Measurements from ENCODE around the gene PIK3R4.

Gene PIK3R4

DNA sequence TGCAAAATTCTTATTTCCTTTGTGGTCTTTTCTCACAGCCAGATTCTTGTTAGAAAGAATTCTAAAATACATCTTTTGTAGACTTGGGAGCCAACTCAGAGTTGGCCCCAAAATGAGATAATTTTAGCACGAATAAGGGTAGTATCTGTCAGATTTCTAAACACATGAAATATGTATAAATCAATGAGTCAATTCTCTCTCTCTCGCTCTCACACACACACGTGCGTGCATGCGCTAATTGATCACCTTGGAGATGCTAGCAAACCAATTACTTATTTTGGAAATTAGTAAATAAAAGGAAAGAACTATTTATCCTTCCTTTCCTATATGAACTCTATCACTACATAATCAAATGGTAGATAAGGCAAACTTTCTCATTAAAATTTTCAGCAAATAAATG, 32.9 kb upstream of the PIK3R4 start:
- no peak for TF ChIP-seq CTCF (IDR thresholded peaks at IDR 0.05)

GRCh38 chr3:130779031-130779430, 32.4 kb upstream of the PIK3R4 start:
- no peak for TF ChIP-seq CTCF (IDR thresholded peaks at IDR 0.05)

GRCh38 chr3:130773366-130773765, 26.7 kb upstream of the PIK3R4 start:
- TF ChIP-seq CTCF (IDR thresholded peaks at IDR 0.05) = no peak

DNA sequence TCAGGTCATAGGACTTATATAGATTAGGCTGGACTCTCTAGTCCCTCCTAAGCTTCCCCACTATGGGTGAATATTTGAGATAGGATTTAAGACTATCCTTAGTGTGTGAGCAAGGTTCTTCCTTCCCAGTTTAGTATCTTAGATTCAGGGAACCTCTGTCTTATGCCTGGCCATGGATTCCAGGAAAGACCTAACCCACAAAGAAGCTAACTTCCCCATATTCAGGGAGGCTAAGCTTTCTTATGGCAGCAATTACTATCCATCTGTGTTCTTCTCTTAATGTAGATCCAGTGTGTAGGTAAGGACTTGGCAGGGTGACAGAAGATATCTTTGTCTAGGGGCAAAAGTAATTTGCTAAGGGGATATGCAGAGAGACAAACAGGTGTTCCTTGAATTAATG, 25.5 kb upstream of the PIK3R4 start:
- no peak for TF ChIP-seq CTCF (IDR thresholded peaks at IDR 0.05)

- no peak for TF ChIP-seq CTCF (IDR thresholded peaks at IDR 0.05)
Observed at GRCh38 chr3:130770644-130771043, 24.0 kb upstream of the PIK3R4 start.

GRCh38 chr3:130761730-130762311, 15.2 kb upstream of the PIK3R4 start:
- TF ChIP-seq CTCF (IDR thresholded peaks at IDR 0.05) = no peak

DNA sequence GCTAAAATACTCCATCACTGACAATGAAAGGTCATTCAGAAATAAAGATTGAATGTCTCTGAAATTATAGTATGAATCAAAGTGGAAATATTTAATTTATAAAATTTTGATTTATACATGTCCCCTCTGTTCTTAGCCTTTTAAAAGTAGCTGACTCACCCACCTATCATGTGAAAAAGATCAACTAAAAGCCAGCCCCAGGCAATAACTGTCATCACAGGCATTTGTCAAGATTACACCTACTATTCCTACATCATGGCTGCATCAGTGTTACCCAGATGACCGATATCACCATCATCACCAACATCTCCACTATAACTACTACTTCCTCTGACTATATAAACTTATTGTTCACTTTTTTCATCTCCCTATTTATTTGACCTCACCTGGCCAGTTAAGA, 14.3 kb upstream of the PIK3R4 start:
- no peak for TF ChIP-seq CTCF (IDR thresholded peaks at IDR 0.05)

DNA sequence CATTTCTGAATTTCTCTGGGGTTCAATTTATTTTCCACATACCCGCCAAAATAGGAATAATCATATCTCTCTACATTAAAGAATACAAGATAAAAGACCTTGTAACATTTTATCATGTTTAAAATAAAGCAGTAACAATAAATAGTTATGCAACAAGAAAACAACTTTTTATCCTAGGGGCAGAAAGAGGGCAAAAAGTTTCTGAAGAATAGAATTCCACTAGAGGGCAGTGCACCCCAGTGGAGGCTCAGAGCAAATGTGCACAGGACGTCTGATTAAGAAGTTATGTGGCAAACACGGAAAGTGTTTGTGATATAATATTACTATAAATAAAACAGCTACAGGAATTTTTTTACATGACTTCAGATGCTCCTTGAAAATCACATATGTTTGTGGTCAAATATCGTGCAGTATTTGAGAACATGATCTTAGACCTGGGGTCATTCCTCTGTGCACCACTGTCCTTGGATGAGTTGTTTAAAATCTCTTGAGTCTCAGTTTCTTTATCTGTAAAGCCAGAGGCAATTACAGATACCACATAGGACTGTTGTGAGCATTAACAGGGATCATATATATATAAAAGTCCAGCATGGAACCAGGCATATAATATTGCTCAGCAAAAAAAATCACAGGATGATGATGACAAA, 13.2 kb upstream of the PIK3R4 start:
- TF ChIP-seq CTCF (IDR thresholded peaks at IDR 0.05) = peak; percentile 87

Measured in LNCAP (cell line).